Cardiac ventricle fibroblast (primary cell): ENCODE results near the gene ELL2. TPM values are rescaled to one million over a fixed set of nuclear protein-coding genes. Genes with fewer than 3 reads are reported as not detected.

Experiments
- total RNA-seq: library from RNA; depleted of rRNA; stranded (reverse); fragments of >200 nt; gene quantifications from 2 replicates; pipeline ENCODE4 v1.2.3, GENCODE V29; 2015

Gene ELL2
- 46.6 and 49.9 TPM in 2 replicates for total RNA-seq

DNA sequence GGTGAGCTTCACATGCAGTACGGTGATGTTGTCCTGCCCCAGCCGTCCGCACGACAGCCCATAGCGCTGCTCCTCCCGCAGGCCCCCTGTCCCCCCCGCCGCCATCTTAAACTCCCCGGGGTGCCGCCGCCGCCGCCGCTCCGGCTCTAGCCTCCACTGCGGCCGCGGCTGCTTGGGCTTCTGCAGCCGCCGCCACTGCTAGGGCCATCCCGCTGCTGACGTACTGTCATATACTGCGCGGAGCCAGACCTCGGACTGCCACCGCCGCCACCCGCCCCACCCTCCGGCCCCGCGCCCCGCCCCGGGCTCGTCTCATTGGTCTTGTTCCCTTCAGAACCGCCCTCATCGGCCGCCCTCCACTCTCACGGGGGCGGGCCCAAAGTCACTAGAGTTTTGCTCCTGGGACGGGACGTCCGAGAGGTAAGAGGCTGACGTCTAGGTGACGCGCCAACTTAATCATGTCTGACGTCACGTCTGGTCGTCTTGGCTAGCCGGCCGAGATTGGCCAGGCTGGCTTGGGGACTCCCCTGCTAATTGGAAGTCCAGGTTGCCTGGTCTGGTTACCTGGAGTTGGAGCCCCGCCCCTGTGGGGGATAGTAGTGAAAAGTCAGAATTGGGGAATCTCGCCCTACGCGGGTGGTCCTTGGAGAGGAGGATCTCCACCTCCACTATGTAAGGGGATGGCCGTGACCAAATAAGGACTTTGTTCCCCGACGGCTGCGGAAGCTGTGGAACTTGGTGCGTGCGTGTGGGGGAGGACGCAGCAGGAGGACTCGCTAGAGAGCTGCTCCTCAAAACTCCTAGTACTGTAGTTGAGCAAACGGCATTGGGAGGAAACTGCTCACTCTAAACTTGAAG, at the start of gene ELL2:
Gene ELL2, minus strand, starts transcription at position 235 of the 858 bp plus-strand sequence. Its CDS starts 130 bp downstream, at position 105.

Other genes starting within 250 kb of the ELL2 start
- 102 and 110 TPM in 2 replicates for gene RHOBTB3, start 230.5 kb downstream of the ELL2 start, total RNA-seq
- 133 and 258 TPM in 2 replicates for gene GLRX, start 139.1 kb downstream of the ELL2 start, total RNA-seq